Suprapubic skin (tissue), 3 donors: ENCODE data around the gene CIB4.

ENCODE experiments used
- POLR2AphosphoS5 ChIP-seq, 3 donors: sonication (generic); formaldehyde crosslinking; IDR thresholded peaks; one replicate each; pipeline ENCODE4 v1.6.1; 2017; ENCODE audit warnings: antibody characterized with exemption in 3 of 3
- TF ChIP-seq, protein P1 (sequence below), 2 donors: fragments of 200-600 bp in 1 of 2; fragments of 450-650 bp in 1 of 2; sonication (generic) in 1 of 2; IDR thresholded peaks; one replicate each; pipeline ENCODE4 v1.5.1; 2016 to 2019; ENCODE audit warnings: antibody characterized with exemption in 2 of 2, mild to moderate bottlenecking in 1 of 2, moderate library complexity in 1 of 2

DNA sequence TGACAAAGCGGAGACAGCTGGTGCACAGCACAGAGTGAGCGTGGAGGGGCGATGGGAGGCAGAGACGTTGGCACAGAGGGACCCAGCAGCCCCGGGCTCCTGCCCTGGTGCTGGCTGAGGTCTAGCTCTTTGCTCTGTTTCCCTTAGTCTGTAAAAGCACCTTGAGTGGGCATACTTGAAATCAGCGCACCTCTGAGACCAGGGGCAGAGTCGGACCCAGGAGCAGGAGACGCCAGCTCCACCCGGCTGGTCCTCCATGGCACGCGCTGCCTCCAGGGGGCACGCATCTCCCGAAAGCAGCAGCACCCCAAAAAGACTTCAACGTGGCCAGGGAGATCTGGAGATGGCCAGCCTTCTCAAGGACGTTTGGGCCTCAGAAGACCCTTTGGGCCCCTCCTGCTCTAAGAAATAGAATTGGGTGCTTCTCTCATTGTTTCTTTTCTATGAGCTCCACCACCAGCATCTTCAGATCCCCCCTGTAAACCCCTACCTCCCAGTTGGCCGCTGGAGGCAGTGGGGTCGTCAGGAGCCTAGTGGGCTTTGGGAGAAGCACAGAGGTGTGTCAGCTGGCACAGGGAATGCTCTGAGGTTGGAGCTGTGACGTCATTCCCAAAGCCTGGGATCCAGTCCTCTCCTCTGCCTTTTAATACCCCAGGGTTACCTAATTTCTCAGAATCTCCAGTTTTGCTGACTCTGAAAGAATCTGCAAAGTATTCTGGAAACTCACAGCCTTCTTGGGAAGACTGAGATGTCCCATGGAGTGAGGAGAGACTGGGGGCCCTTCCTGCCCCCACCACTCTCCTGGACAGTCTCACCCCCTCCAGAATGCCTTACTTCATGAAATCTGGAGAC, 58.9 kb downstream of the CIB4 start:
- no peak for TF ChIP-seq POLR2AphosphoS5 (IDR thresholded peaks at IDR 0.05)
- TF ChIP-seq, protein P1, sequence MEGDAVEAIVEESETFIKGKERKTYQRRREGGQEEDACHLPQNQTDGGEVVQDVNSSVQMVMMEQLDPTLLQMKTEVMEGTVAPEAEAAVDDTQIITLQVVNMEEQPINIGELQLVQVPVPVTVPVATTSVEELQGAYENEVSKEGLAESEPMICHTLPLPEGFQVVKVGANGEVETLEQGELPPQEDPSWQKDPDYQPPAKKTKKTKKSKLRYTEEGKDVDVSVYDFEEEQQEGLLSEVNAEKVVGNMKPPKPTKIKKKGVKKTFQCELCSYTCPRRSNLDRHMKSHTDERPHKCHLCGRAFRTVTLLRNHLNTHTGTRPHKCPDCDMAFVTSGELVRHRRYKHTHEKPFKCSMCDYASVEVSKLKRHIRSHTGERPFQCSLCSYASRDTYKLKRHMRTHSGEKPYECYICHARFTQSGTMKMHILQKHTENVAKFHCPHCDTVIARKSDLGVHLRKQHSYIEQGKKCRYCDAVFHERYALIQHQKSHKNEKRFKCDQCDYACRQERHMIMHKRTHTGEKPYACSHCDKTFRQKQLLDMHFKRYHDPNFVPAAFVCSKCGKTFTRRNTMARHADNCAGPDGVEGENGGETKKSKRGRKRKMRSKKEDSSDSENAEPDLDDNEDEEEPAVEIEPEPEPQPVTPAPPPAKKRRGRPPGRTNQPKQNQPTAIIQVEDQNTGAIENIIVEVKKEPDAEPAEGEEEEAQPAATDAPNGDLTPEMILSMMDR (IDR thresholded peaks at IDR 0.05): no peak
